Naive thymus-derived CD4-positive, alpha-beta T cell (primary cell): ENCODE measurements around the gene PKNOX2. TPM values are rescaled to one million over a fixed set of nuclear protein-coding genes. Genes with fewer than 3 reads are reported as not detected.

ENCODE experiments used
- ATAC-seq: fragments of 150-1000 bp; cut with Tn5 transposase; 2 replicates; pipeline ENCODE4 v1.10.0; 2021; ENCODE audit warnings: mild to moderate bottlenecking, moderate library complexity
- CTCF ChIA-PET: fragments of 350-600 bp; sonication (Branson Sonifier 250); formaldehyde crosslinking; loops from one replicate; lab custom pipeline; 2021; ENCODE audit warnings: antibody characterized with exemption; lab: Charles Lee
- POLR2A ChIA-PET: fragments of 350-600 bp; sonication (Branson Sonifier 250); formaldehyde crosslinking; loops from one replicate; lab custom pipeline; 2021; ENCODE audit warnings: antibody characterized with exemption, inconsistent platforms; lab: Charles Lee
- DNase-seq, 9 donors: peaks; one replicate each; pipeline versions ENCODE4 v3.0.0 to v3.0.0-alpha.2; 2020 to 2022; ENCODE audit warnings: mixed read lengths in 1 of 9
- H3K27ac ChIP-seq: one replicate; pipeline ENCODE4 v1.7.0; 2013; ENCODE audit warnings: mild to moderate bottlenecking, low read depth, low read length, moderate library complexity
- H3K27me3 ChIP-seq, 2 donors: one replicate each; pipeline ENCODE4 v1.7.0; 2013; ENCODE audit warnings: low read length in 2 of 2, mild to moderate bottlenecking in 2 of 2, moderate library complexity in 2 of 2; ENCODE audit not compliant: control insufficient read depth in 2 of 2, insufficient read depth in 2 of 2
- H3K36me3 ChIP-seq, 3 experiments: 1 replicate in 2 of 3; 2 replicates in 1 of 3; pipeline ENCODE4 v1.7.0; 2013; ENCODE audit warnings: low read length in 3 of 3, mild to moderate bottlenecking in 3 of 3, moderate library complexity in 1 of 3; ENCODE audit not compliant: insufficient read depth in 3 of 3, control insufficient read depth in 2 of 3
- H3K4me1 ChIP-seq, 2 donors: one replicate each; pipeline ENCODE4 v1.7.0; 2013; ENCODE audit warnings: low read length in 2 of 2, mild to moderate bottlenecking in 2 of 2, moderate library complexity in 1 of 2; ENCODE audit not compliant: control insufficient read depth in 2 of 2, insufficient read depth in 2 of 2
- H3K4me3 ChIP-seq: 2 replicates; pipeline ENCODE4 v1.7.0; 2013; ENCODE audit warnings: mild to moderate bottlenecking, low read length
- H3K9me3 ChIP-seq, 3 experiments: 1 replicate in 2 of 3; 2 replicates in 1 of 3; pipeline ENCODE4 v1.7.0; 2013; ENCODE audit warnings: low read length in 3 of 3; ENCODE audit not compliant: control insufficient read depth in 2 of 3
- H3K27ac Mint-ChIP-seq, 9 donors: one replicate each; pipeline ENCODE4 v1.8.0; 2020 to 2022; ENCODE audit warnings: mixed read lengths in 9 of 9, mild to moderate bottlenecking in 8 of 9, moderate library complexity in 5 of 9, inconsistent platforms in 2 of 9
- H3K27me3 Mint-ChIP-seq, 5 donors: one replicate each; pipeline ENCODE4 v1.8.0; 2021 to 2022; ENCODE audit warnings: mixed read lengths in 5 of 5, mild to moderate bottlenecking in 1 of 5
- H3K36me3 Mint-ChIP-seq, 5 donors: one replicate each; pipeline ENCODE4 v1.8.0; 2020 to 2022; ENCODE audit warnings: mixed read lengths in 5 of 5, mild to moderate bottlenecking in 3 of 5, inconsistent platforms in 1 of 5
- H3K4me1 Mint-ChIP-seq, 7 donors: one replicate each; pipeline ENCODE4 v1.8.0; 2020 to 2022; ENCODE audit warnings: mixed read lengths in 7 of 7, mild to moderate bottlenecking in 3 of 7, inconsistent platforms in 1 of 7
- H3K4me3 Mint-ChIP-seq, 10 donors: one replicate each; pipeline ENCODE4 v1.8.0; 2020 to 2022; ENCODE audit warnings: mild to moderate bottlenecking in 10 of 10, mixed read lengths in 10 of 10, moderate library complexity in 6 of 10, inconsistent platforms in 2 of 10
- H3K9me3 Mint-ChIP-seq, 11 donors: one replicate each; pipeline ENCODE4 v1.8.0; 2020 to 2022; ENCODE audit warnings: mixed read lengths in 11 of 11, mild to moderate bottlenecking in 4 of 11, inconsistent platforms in 1 of 11, moderate library complexity in 1 of 11
- intact Hi-C, 2 donors: fragments of 100-400 bp; cut with micrococcal nuclease; formaldehyde crosslinking; loops; one replicate each; pipeline ENCODE4 v1.15.1; 2023
- polyA plus RNA-seq, 2 donors: library from polyadenylated mRNA; unstranded; fragments of 300-500 nt; fragmentation: Illumina TruSeq; gene quantifications; one replicate each; pipeline ENCODE4 v1.2.3, GENCODE V29; 2021
- total RNA-seq, 6 experiments: library from RNA in 5 of 6; stranded (reverse) in 5 of 6; gene quantifications; 1 replicate in 5 of 6; 2 replicates in 1 of 6; pipeline ENCODE4 v1.2.3 and lab custom pipeline; 2021 to 2026

PKNOX2 gene
- total and polyA plus RNA-seq, 7 experiments from 2014 or later: not detected

DNA sequence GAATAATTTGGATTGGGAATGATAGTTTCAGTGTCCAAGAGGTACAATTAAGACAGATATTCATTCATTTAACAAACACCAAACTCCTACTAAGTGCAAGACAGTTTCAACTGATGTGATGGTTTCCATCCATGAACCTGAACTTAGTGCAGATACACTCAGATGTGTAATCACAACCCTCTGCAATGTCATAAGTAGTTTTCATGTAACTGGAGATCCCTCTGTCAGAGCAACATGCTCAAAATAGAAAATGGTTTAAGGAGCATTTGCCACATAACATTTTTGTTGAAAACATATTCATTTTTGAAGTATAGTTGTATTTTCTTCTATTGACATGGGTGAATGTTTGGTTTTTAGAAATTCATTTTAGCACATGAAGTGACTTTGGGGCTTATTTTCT lies 16.5 kb upstream of the PKNOX2 start:
- Mint-ChIP-seq H3K9me3 (no peaks in the 10 kb centered on the region), H3K27me3 (peaks cover 0 to 21% (median 8%) of the 10 kb centered on the region in 5 donors), H3K4me1 (no peaks in the 10 kb centered on the region), H3K27ac (no peak overlapping the region), H3K4me3 (no peak overlapping the region), H3K36me3 (no peaks in the 10 kb centered on the region)
- no peak for DNase-seq
- Histone ChIP-seq H3K27ac (no peak overlapping the region), H3K9me3 (no peaks in the 10 kb centered on the region), H3K27me3 (peaks cover 0 to 4% of the 10 kb centered on the region in 2 donors), H3K4me1 (no peaks in the 10 kb centered on the region), H3K4me3 (no peak overlapping the region), H3K36me3 (no peaks in the 10 kb centered on the region)
- ChIA-PET POLR2A (no interaction called here), CTCF (interaction anchor here (1.3 kb wide), 1 partner anchor 35 kb away, joined by 3 read pairs; no protein-coding TSS in a partner anchor)
- intact Hi-C loops: no loop called here
- ATAC-seq: no peak

DNA sequence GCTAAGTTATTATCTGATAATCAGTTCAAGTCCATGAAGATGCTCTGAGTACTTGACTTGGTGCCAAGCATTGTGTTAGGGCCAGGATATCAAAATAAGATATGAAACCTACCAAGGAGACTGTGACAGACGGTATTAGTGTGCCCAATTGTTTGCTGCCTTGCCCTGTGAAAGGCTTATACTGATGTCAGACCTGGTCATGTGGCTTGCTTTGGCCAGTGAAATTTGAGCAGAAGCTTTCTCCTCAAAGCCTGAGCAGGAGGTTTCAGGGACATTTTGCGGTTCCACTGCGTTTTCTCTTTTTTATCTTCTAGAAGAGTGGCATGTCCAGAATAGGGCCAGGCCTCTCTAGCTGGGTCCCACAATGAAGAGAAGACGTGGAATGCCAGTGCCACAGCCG lies 15.8 kb upstream of the PKNOX2 start:
- Histone ChIP-seq H3K27ac (no peak overlapping the region), H3K9me3 (no peaks in the 10 kb centered on the region), H3K36me3 (no peaks in the 10 kb centered on the region), H3K27me3 (peaks cover 0 to 4% of the 10 kb centered on the region in 2 donors), H3K4me3 (no peak overlapping the region), H3K4me1 (no peaks in the 10 kb centered on the region)
- peaks cover 0 to 26% (median 11%) of the 10 kb centered on the region in 5 donors for H3K27me3 Mint-ChIP-seq
- no peaks in the 10 kb centered on the region for H3K4me1 Mint-ChIP-seq
- POLR2A ChIA-PET: no interaction called here
- intact Hi-C loops: no loop called here
- DNase-seq: no peak
- H3K4me3 Mint-ChIP-seq: no peak overlapping the region
- no peaks in the 10 kb centered on the region for H3K9me3 Mint-ChIP-seq
- CTCF ChIA-PET: interaction anchor here (1.1 to 1.3 kb wide), 2 partner anchors 36 to 58 kb away, joined by 3 read pairs; no protein-coding TSS in a partner anchor
- H3K36me3 Mint-ChIP-seq: no peaks in the 10 kb centered on the region
- H3K27ac Mint-ChIP-seq: no peak overlapping the region
- ATAC-seq: no peak

DNA sequence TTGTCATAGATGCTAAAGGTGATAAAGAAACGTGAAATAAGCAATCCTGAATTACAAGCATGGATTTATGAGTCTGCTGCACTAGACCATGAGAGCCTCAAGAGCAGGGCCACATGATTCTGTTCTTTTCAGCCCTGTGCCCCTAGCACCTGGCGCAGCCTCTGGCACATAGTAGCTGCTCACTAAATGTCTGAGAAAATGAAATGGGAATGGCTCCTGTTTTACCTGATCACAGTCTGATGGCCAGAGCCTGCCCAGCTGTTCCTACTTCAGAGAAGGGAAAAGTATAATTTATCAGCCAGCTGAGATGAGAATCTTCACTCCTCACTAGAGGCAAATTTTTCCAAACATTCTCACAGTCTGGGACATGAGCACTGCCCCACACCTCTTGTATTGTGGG lies 10.7 kb upstream of the PKNOX2 start:
- peaks cover 19 to 41% (median 35%) of the 10 kb centered on the region in 5 donors for H3K27me3 Mint-ChIP-seq
- no peaks in the 10 kb centered on the region for H3K4me1 Mint-ChIP-seq
- ATAC-seq (no peak), DNase-seq (no peak)
- H3K4me1 ChIP-seq: no peaks in the 10 kb centered on the region
- no peak overlapping the region for H3K4me3 Mint-ChIP-seq
- no peaks in the 10 kb centered on the region for H3K36me3 ChIP-seq
- ChIA-PET POLR2A (no interaction called here), CTCF (no interaction called here)
- H3K36me3 Mint-ChIP-seq: no peaks in the 10 kb centered on the region
- no peaks in the 10 kb centered on the region for H3K9me3 ChIP-seq
- peaks cover 0 to 10% (median 0%) of the 10 kb centered on the region in 11 donors for H3K9me3 Mint-ChIP-seq
- no peak overlapping the region for H3K27ac ChIP-seq
- peaks cover 0 to 4% of the 10 kb centered on the region in 2 donors for H3K27me3 ChIP-seq
- H3K4me3 ChIP-seq: no peak overlapping the region
- H3K27ac Mint-ChIP-seq: no peak overlapping the region
- intact Hi-C loops: no loop called here

DNA sequence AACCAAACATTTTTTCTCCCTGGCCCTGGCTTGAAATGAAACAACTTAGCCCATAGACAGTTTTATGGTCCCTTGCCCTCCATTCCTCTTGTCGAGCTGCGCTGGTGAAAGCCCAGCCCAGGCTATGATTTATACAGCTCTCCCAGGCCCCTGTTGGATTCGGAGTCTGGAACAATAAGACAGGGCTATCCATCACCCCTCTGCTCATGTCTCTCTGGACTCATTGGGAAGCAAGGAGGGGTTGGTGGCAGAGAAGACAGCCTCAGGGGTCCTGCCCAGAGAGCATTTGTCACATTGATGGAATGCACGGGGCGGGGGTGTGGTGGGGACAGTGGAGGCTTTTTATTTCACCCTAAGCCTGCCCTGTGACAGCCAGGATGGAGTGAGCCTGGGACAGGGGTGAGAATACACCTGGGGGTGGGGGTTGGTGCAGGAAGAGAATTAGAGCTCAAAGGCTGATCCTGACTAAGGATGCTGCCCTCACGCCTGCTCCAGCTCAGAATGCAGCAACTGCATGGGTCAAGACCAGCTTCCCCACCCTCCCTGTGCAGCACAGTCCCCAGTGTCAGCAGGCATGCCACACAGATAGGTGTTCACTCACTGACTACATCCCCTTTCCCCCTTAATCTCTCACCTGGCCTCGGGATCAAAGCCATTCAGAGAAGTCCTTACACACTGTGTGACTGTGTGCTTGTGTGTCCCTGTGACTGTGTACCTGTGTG lies 10.0 kb upstream of the PKNOX2 start:
- Mint-ChIP-seq H3K4me1 (no peaks in the 10 kb centered on the region), H3K9me3 (peaks cover 0 to 10% (median 0%) of the 10 kb centered on the region in 11 donors), H3K4me3 (no peak overlapping the region), H3K27ac (no peak overlapping the region), H3K36me3 (no peaks in the 10 kb centered on the region), H3K27me3 (peaks cover 19 to 44% (median 35%) of the 10 kb centered on the region in 5 donors)
- Histone ChIP-seq H3K4me3 (no peak overlapping the region), H3K27me3 (peaks cover 0 to 4% of the 10 kb centered on the region in 2 donors), H3K9me3 (no peaks in the 10 kb centered on the region), H3K27ac (no peak overlapping the region), H3K4me1 (no peaks in the 10 kb centered on the region), H3K36me3 (no peaks in the 10 kb centered on the region)
- POLR2A ChIA-PET: no interaction called here
- intact Hi-C loops: no loop called here
- ATAC-seq (no peak), DNase-seq (no peak)
- CTCF ChIA-PET: no interaction called here

DNA sequence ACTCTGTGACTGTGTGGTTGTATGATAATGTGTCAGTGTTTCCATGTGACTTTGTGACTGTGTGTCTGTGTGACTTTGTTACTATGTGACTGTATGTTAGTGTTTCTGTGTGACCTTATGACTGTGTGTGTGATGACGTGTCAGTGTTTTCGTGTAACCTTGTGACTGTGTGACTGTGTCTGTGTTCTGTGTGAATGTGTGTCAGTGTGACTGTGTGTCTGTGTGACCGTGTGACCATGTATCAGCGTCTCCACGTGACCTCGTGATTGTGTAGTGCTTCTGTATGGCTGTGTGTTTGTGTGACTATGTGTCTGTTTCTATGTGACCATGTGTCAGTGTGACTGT lies 9.5 kb upstream of the PKNOX2 start:
- Mint-ChIP-seq H3K27me3 (peaks cover 19 to 44% (median 35%) of the 10 kb centered on the region in 5 donors), H3K27ac (no peak overlapping the region), H3K4me1 (no peaks in the 10 kb centered on the region), H3K4me3 (no peak overlapping the region), H3K9me3 (peaks cover 0 to 10% (median 0%) of the 10 kb centered on the region in 11 donors), H3K36me3 (no peaks in the 10 kb centered on the region)
- Histone ChIP-seq H3K27me3 (peaks cover 0 to 3% of the 10 kb centered on the region in 2 donors), H3K27ac (no peak overlapping the region), H3K36me3 (no peaks in the 10 kb centered on the region), H3K9me3 (no peaks in the 10 kb centered on the region), H3K4me1 (no peaks in the 10 kb centered on the region), H3K4me3 (no peak overlapping the region)
- CTCF ChIA-PET: no interaction called here
- ATAC-seq: no peak
- POLR2A ChIA-PET: no interaction called here
- no peak for DNase-seq
- intact Hi-C loops: no loop called here

DNA sequence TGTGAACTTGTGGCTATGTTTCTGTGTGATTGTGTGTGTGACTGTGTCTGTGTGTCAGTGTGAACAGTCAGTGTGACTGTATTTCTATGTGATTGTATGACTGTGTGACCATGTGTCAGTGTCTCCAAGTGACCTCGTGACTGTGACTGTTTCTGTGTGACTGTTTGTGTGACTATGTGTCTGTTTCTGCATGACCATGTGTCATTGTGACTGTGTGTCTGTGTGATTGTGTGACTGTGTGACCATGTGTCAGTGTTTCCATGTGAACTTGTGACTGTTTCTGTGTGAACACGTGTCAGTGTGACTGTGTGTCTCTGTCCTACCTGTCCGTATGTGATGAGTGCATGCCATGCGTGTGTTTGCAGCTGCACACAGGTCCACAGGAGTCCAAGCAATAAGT lies 8.8 kb upstream of the PKNOX2 start:
- intact Hi-C loops: no loop called here
- Mint-ChIP-seq H3K4me3 (no peak overlapping the region), H3K27ac (no peak overlapping the region), H3K36me3 (no peaks in the 10 kb centered on the region), H3K4me1 (no peaks in the 10 kb centered on the region), H3K9me3 (peaks cover 0 to 10% (median 0%) of the 10 kb centered on the region in 11 donors), H3K27me3 (peaks cover 19 to 48% (median 38%) of the 10 kb centered on the region in 5 donors)
- ChIA-PET POLR2A (no interaction called here), CTCF (no interaction called here)
- no peak overlapping the region for H3K4me3 ChIP-seq
- no peaks in the 10 kb centered on the region for H3K27me3 ChIP-seq
- H3K27ac ChIP-seq: no peak overlapping the region
- H3K36me3 ChIP-seq: no peaks in the 10 kb centered on the region
- ATAC-seq: no peak
- no peak for DNase-seq
- no peaks in the 10 kb centered on the region for H3K4me1 ChIP-seq
- H3K9me3 ChIP-seq: no peaks in the 10 kb centered on the region
